Endothelial cell (in vitro differentiated cells): ENCODE results near the gene DTWD1. TPM values are rescaled to one million over a fixed set of nuclear protein-coding genes. Genes with fewer than 3 reads are reported as not detected.
"Not testable (repeated sequence)": the region's sequence is repeated elsewhere in the genome, so short reads cannot be mapped to it uniquely, and the experiment has no call there.

ENCODE experiments used
- DNase-seq: peaks from one replicate; pipeline ENCODE4 v3.0.0; 2021; ENCODE audit warnings: low spot score
- H3K27ac Mint-ChIP-seq: one replicate; pipeline ENCODE4 v1.8.0; 2021; ENCODE audit warnings: mixed read lengths, inconsistent platforms; ENCODE audit not compliant: unreplicated experiment
- H3K27me3 Mint-ChIP-seq: one replicate; pipeline ENCODE4 v1.8.0; 2021; ENCODE audit warnings: mild to moderate bottlenecking, moderate library complexity, mixed read lengths, inconsistent platforms; ENCODE audit not compliant: unreplicated experiment
- H3K36me3 Mint-ChIP-seq: one replicate; pipeline ENCODE4 v1.8.0; 2021; ENCODE audit warnings: mild to moderate bottlenecking, low read depth, mixed read lengths, inconsistent platforms; ENCODE audit not compliant: unreplicated experiment
- H3K4me1 Mint-ChIP-seq: one replicate; pipeline ENCODE4 v1.8.0; 2021; ENCODE audit warnings: mild to moderate bottlenecking, mixed read lengths, inconsistent platforms; ENCODE audit not compliant: unreplicated experiment
- H3K4me3 Mint-ChIP-seq: one replicate; pipeline ENCODE4 v1.8.0; 2021; ENCODE audit warnings: mild to moderate bottlenecking, mixed read lengths, inconsistent platforms; ENCODE audit not compliant: unreplicated experiment
- H3K9me3 Mint-ChIP-seq: one replicate; pipeline ENCODE4 v1.8.0; 2021; ENCODE audit warnings: mixed read lengths, inconsistent platforms; ENCODE audit not compliant: unreplicated experiment
- total RNA-seq: library from RNA; stranded (reverse); fragmentation: NEBNext Ultra II Directional; extraction: Animal tissue kit (Norgen Biotek cat#: 25700); gene quantifications from one replicate; pipeline ENCODE4 v1.2.1, GENCODE V29; 2021; ENCODE audit not compliant: unreplicated experiment
- TF ChIP-seq, protein P1 (sequence below): fragments of 200-600 bp; sonication (generic); IDR thresholded peaks from one replicate; pipeline ENCODE4 v1.5.0; 2021; ENCODE audit warnings: antibody characterized with exemption; ENCODE audit not compliant: unreplicated experiment

The DTWD1 gene
- total RNA-seq, 1 donor from 2014 or later = 14.5 TPM

DNA sequence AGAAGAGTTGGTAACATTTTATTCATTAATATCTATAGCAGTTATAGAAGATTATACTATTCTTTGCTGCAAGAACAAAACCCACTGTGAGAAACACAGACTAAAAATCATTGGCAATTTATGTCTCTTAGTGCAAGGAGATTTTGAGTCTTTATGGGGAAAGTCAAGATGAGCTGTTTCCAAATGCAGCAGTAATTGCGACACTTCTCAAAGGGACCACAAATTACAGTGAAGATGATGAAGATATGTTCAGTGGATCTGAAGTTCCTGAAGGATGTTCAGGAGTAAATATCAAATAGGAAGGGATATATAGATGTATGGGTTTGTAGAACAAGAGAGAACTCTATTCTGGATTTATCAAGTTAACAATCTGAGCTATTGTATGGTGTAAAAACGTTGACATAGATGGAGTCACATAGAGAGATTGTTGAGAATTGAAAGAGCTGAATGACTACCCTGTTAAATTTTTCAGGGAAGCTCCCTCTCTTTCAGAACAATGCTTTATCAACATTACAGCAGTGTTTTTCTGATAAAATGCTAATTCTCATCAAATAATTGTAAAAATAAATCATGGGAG lies 71.8 kb downstream of the DTWD1 start:
- TF ChIP-seq, protein P1, sequence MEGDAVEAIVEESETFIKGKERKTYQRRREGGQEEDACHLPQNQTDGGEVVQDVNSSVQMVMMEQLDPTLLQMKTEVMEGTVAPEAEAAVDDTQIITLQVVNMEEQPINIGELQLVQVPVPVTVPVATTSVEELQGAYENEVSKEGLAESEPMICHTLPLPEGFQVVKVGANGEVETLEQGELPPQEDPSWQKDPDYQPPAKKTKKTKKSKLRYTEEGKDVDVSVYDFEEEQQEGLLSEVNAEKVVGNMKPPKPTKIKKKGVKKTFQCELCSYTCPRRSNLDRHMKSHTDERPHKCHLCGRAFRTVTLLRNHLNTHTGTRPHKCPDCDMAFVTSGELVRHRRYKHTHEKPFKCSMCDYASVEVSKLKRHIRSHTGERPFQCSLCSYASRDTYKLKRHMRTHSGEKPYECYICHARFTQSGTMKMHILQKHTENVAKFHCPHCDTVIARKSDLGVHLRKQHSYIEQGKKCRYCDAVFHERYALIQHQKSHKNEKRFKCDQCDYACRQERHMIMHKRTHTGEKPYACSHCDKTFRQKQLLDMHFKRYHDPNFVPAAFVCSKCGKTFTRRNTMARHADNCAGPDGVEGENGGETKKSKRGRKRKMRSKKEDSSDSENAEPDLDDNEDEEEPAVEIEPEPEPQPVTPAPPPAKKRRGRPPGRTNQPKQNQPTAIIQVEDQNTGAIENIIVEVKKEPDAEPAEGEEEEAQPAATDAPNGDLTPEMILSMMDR = no peak
- DNase-seq = no peak
- H3K4me3 Mint-ChIP-seq = no peak overlapping the region

DNA sequence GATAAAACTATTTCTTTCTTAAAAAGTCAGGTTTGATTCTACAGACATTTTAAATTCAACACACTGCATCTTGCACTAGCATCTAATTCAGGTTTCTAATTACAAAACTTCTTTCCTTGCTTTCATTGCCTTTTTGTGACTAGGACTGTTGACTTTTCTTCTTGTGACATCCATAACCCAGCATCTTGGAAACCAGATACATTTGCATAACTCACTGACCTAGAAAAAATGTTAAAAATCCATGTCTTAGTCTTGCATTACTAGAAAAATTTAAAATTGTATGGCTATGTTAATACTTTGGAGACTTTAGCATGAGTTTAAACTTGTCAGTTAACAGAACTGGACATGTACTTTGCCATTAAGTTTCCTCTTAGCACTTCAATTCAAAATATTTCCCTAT lies 72.7 kb downstream of the DTWD1 start:
- H3K36me3 Mint-ChIP-seq = no peaks in the 10 kb centered on the region
- no peak for DNase-seq
- H3K9me3 Mint-ChIP-seq = no peaks in the 10 kb centered on the region
- TF ChIP-seq, protein P1 = no peak
- H3K4me1 Mint-ChIP-seq = no peaks in the 10 kb centered on the region
- H3K4me3 Mint-ChIP-seq = no peak overlapping the region
- no peak overlapping the region for H3K27ac Mint-ChIP-seq
- H3K27me3 Mint-ChIP-seq = no peaks in the 10 kb centered on the region

More for the DNA sequence above, 71.8 kb downstream of the DTWD1 start:
- no peaks in the 10 kb centered on the region for H3K27me3 Mint-ChIP-seq
- no peaks in the 10 kb centered on the region for H3K4me1 Mint-ChIP-seq
- no peak overlapping the region for H3K27ac Mint-ChIP-seq
- H3K36me3 Mint-ChIP-seq = no peaks in the 10 kb centered on the region
- no peaks in the 10 kb centered on the region for H3K9me3 Mint-ChIP-seq

DNA sequence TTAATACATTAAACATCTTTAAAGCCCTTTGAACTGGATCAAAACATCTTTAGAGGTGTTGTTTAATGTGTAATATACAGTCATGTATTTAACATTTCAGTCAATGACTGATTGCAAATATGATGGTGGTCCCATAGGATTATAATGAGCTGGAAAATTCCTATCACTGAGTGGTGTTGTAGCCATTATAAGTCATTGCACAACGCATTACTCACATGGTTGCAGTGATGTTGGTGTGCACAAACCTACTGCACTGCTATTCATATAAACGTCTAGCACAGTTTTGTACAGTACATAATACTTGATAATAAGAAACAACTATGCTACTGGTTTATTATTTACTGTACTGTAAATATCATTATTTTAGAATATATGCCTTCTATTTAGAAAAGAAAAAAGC lies 75.6 kb downstream of the DTWD1 start:
- H3K4me3 Mint-ChIP-seq = no peak overlapping the region
- TF ChIP-seq, protein P1 = no peak
- no peaks in the 10 kb centered on the region for H3K4me1 Mint-ChIP-seq
- no peaks in the 10 kb centered on the region for H3K36me3 Mint-ChIP-seq
- DNase-seq = no peak
- no peaks in the 10 kb centered on the region for H3K9me3 Mint-ChIP-seq
- no peaks in the 10 kb centered on the region for H3K27me3 Mint-ChIP-seq
- no peak overlapping the region for H3K27ac Mint-ChIP-seq

DNA sequence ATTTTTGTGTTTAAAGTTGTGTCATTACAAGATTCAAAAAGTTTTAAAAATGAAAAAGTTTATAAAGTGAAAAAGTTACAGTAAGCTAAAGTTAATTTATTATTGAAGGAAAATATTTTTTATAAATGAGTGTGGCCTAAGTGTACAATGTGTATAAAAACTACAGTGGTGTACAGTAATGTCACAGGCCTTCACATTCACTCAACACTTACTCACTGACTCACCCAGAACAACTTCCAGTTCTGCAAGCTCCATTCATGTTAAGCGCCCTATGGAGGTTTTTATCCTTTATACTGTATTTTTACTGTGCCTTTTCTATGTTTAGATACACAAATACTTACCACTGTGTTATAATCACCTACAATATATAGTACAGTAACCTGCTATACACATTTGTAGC lies 76.3 kb downstream of the DTWD1 start:
- H3K9me3 Mint-ChIP-seq = no peaks in the 10 kb centered on the region
- no peaks in the 10 kb centered on the region for H3K27me3 Mint-ChIP-seq
- H3K36me3 Mint-ChIP-seq = no peaks in the 10 kb centered on the region
- no peaks in the 10 kb centered on the region for H3K4me1 Mint-ChIP-seq
- DNase-seq = no peak
- TF ChIP-seq, protein P1 = no peak
- H3K4me3 Mint-ChIP-seq = no peak overlapping the region
- H3K27ac Mint-ChIP-seq = no peak overlapping the region

DNA sequence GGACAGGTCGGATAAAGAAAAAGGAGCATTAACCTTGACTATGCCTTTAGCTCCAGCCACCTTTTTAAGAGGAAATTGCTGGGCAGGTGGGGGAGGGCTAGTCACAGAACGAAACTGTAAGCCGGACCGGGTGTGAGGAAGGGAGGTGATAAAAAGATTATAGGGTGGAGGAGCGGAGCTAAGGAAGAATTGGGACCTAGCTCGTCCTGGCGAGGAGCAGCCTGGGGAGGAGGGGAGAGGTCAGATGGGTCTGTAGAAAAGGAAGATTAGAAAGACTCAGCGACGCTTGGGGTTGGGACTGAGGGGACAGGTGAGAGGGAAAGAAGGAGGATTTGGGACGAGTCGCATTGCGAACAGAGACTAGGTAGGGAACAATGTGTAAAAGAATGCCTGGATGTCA lies 82.1 kb downstream of the DTWD1 start:
- not testable (repeated sequence) for H3K9me3 Mint-ChIP-seq, H3K36me3 Mint-ChIP-seq, H3K27me3 Mint-ChIP-seq, H3K4me3 Mint-ChIP-seq, H3K27ac Mint-ChIP-seq, DNase-seq, H3K4me1 Mint-ChIP-seq

Other genes with a start within 250 kb of the DTWD1 start
- 0.23 TPM for gene FGF7, start 197.8 kb upstream of the DTWD1 start, total RNA-seq
- gene FAM227B, start 230 bp upstream of the DTWD1 start, total RNA-seq = 3.8 TPM